ENCODE measurements around the gene SLC16A8. TPM values are rescaled to one million over a fixed set of nuclear protein-coding genes. Genes with fewer than 3 reads are reported as not detected.

Gene SLC16A8
- total and polyA plus RNA-seq, 10 of the 15 experiments (the other 5 are each of a cell fraction or from before 2014, with no cell fraction given): not detected

- in situ Hi-C loops (cut with MboI) (no loop called here), intact Hi-C loops (cut with micrococcal nuclease; ENCODE audit: unreplicated experiment) (no loop called here)
- RAD21 ChIA-PET (ENCODE audit: unreplicated experiment): no interaction called here
- CTCF ChIA-PET: no interaction called here
- TF ChIP-seq BHLHE40 (IDR thresholded peaks at IDR 0.05; ENCODE audit: borderline replicate concordance in 1 of 2, low read depth in 2 of 2, low read length in 1 of 2): 0 out of 4 replicates have a peak, but pooled peaks of 1 of the 2 experiments have one; percentile 7
- TF ChIP-seq PBX3 (IDR thresholded peaks at IDR 0.05; ENCODE audit: insufficient replicate concordance, low read depth, low read length): peak; percentile 40
- peak; percentile 94 for TF ChIP-seq BCL3 (IDR thresholded peaks at IDR 0.05; ENCODE audit: borderline replicate concordance, insufficient read depth, low read depth, low read length, poor library complexity, severe bottlenecking)
- TF ChIP-seq, protein P1, sequence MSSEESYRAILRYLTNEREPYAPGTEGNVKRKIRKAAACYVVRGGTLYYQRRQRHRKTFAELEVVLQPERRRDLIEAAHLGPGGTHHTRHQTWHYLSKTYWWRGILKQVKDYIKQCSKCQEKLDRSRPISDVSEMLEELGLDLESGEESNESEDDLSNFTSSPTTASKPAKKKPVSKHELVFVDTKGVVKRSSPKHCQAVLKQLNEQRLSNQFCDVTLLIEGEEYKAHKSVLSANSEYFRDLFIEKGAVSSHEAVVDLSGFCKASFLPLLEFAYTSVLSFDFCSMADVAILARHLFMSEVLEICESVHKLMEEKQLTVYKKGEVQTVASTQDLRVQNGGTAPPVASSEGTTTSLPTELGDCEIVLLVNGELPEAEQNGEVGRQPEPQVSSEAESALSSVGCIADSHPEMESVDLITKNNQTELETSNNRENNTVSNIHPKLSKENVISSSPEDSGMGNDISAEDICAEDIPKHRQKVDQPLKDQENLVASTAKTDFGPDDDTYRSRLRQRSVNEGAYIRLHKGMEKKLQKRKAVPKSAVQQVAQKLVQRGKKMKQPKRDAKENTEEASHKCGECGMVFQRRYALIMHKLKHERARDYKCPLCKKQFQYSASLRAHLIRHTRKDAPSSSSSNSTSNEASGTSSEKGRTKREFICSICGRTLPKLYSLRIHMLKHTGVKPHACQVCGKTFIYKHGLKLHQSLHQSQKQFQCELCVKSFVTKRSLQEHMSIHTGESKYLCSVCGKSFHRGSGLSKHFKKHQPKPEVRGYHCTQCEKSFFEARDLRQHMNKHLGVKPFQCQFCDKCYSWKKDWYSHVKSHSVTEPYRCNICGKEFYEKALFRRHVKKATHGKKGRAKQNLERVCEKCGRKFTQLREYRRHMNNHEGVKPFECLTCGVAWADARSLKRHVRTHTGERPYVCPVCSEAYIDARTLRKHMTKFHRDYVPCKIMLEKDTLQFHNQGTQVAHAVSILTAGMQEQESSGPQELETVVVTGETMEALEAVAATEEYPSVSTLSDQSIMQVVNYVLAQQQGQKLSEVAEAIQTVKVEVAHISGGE (CRISPR knock-in tag; IDR thresholded peaks at IDR 0.05): no peak
- Histone ChIP-seq H2AFZ (ENCODE audit: control insufficient read depth, low read depth, low read length) (no peak overlapping the region), H3K9ac (ENCODE audit: control insufficient read depth, insufficient read depth, low read length) (no peak overlapping the region), H3K9me3 (replicated peaks; ENCODE audit: control insufficient read depth, insufficient read depth, low read length) (no peaks in the 10 kb centered on the region), H3K4me1 (ENCODE audit: control insufficient read depth, insufficient read depth, low read length) (no peaks in the 10 kb centered on the region; the same call in 1 of the 2 replicates), H3K79me2 (ENCODE audit: control insufficient read depth, insufficient read depth, low read length) (no peaks in the 10 kb centered on the region), H3K27ac (ENCODE audit: control insufficient read depth, insufficient read depth) (no peak overlapping the region), H3K4me2 (ENCODE audit: control insufficient read depth, insufficient read depth) (no peak overlapping the region), H3K27me3 (replicated peaks in 1 of 2; ENCODE audit: control insufficient read depth in 2 of 2, insufficient read depth in 2 of 2, low read length in 1 of 2) (no peaks in the 10 kb centered on the region), H3K4me3 (no peak overlapping the region), H4K20me1 (ENCODE audit: control insufficient read depth, insufficient read depth) (no peaks in the 10 kb centered on the region), H3K36me3 (ENCODE audit: control insufficient read depth in 2 of 2, insufficient read depth in 2 of 2, low read length in 1 of 2) (no peaks in the 10 kb centered on the region)
- BruUV-seq (replicated peaks): no TSS peak
- ATAC-seq (no peak), DNase-seq (ENCODE audit: low read depth, low spot score) (no peak), FAIRE-seq (no peak)
- SMC1A ChIA-PET (ENCODE audit: uncharacterized antibody, unreplicated experiment): no interaction called here
- POLR2A ChIA-PET: interaction anchor here (0.5 kb wide), 1 partner anchor 37 kb away, joined by 3 read pairs; no protein-coding TSS in a partner anchor
- 47% methylated on average over 15 of the region's 15 CpGs for WGBS (ENCODE audit: insufficient coverage, insufficient replicate concordance, low lambda C conversion rate, missing lambda C conversion rate)
Measured at GRCh38 chr22:38028344-38029130, 55.4 kb downstream of the SLC16A8 start.

Other genes with a start within 250 kb of the SLC16A8 start
Only the 7 nearest of the 12 such genes appear.
- 0.11 TPM in 1 of 2 replicates, not detected in the other for gene C22orf23, start 130.6 kb downstream of the SLC16A8 start, total RNA-seq (2014; rRNA removed)
- 0.14 TPM in 1 of 2 replicates, not detected in the other for gene C22orf23, start 130.6 kb downstream of the SLC16A8 start, total RNA-seq (2014; rRNA removed; fragmentation: Illumina TruSeq; extraction: Trizol)
- not detected in 2 replicates for gene C22orf23, start 130.6 kb downstream of the SLC16A8 start, total RNA-seq (2021)
- 0.10 and 0.17 TPM in 2 replicates for gene C22orf23, start 130.6 kb downstream of the SLC16A8 start, polyA plus RNA-seq (2011; rRNA removed)
- 0.04 TPM in 1 of 2 replicates, not detected in the other for gene C22orf23, start 130.6 kb downstream of the SLC16A8 start, polyA plus RNA-seq (2014; fragmentation: Illumina TruSeq; extraction: Trizol)
- gene C22orf23, start 130.6 kb downstream of the SLC16A8 start, polyA plus RNA-seq (2014; fragmentation: Nextera tagmentation; extraction: Ambion mirVana): not detected
- gene C22orf23, start 130.6 kb downstream of the SLC16A8 start, polyA plus RNA-seq (2014; rRNA removed): 0.11 TPM in 1 of 2 replicates, not detected in the other
- under 1 TPM; 0.11 to 0.38 TPM for gene C22orf23, start 130.6 kb downstream of the SLC16A8 start, polyA plus RNA-seq (2016; fragmentation: Nextera tagmentation; extraction: Ambion mirVana)
- 71.9 and 93.2 TPM in 2 replicates for gene POLR2F, start 130.5 kb downstream of the SLC16A8 start, total RNA-seq (2014; rRNA removed)
- gene POLR2F, start 130.5 kb downstream of the SLC16A8 start, total RNA-seq (2014; rRNA removed; fragmentation: Illumina TruSeq; extraction: Trizol): 70.3 and 78.3 TPM in 2 replicates
- 86.8 and 86.9 TPM in 2 replicates for gene POLR2F, start 130.5 kb downstream of the SLC16A8 start, total RNA-seq (2021)
- gene POLR2F, start 130.5 kb downstream of the SLC16A8 start, polyA plus RNA-seq (2011; rRNA removed): 67.4 and 90.7 TPM in 2 replicates
- gene POLR2F, start 130.5 kb downstream of the SLC16A8 start, polyA plus RNA-seq (2014; fragmentation: Illumina TruSeq; extraction: Trizol): 23.2 and 86.8 TPM in 2 replicates
- gene POLR2F, start 130.5 kb downstream of the SLC16A8 start, polyA plus RNA-seq (2014; fragmentation: Nextera tagmentation; extraction: Ambion mirVana): 100 to 1,000 TPM; 109 to 133 TPM
- gene POLR2F, start 130.5 kb downstream of the SLC16A8 start, polyA plus RNA-seq (2014; rRNA removed): 165 and 203 TPM in 2 replicates
- 100 to 1,000 TPM; 209 to 218 TPM for gene POLR2F, start 130.5 kb downstream of the SLC16A8 start, polyA plus RNA-seq (2016; fragmentation: Nextera tagmentation; extraction: Ambion mirVana)
- gene SOX10, start 99.6 kb downstream of the SLC16A8 start, total RNA-seq (2014; rRNA removed): not detected in 2 replicates
- gene SOX10, start 99.6 kb downstream of the SLC16A8 start, total RNA-seq (2014; rRNA removed; fragmentation: Illumina TruSeq; extraction: Trizol): not detected in 2 replicates
- not detected in 2 replicates for gene SOX10, start 99.6 kb downstream of the SLC16A8 start, total RNA-seq (2021)
- not detected in 2 replicates for gene SOX10, start 99.6 kb downstream of the SLC16A8 start, polyA plus RNA-seq (2011; rRNA removed)
- gene SOX10, start 99.6 kb downstream of the SLC16A8 start, polyA plus RNA-seq (2014; fragmentation: Illumina TruSeq; extraction: Trizol): not detected in 2 replicates
- gene SOX10, start 99.6 kb downstream of the SLC16A8 start, polyA plus RNA-seq (2014; fragmentation: Nextera tagmentation; extraction: Ambion mirVana): not detected
- gene SOX10, start 99.6 kb downstream of the SLC16A8 start, polyA plus RNA-seq (2014; rRNA removed): not detected in 2 replicates
- gene SOX10, start 99.6 kb downstream of the SLC16A8 start, polyA plus RNA-seq (2016; fragmentation: Nextera tagmentation; extraction: Ambion mirVana): under 1 TPM in 1 of 2 experiments, not detected in 1; 0.05 TPM
- 12.6 and 13.7 TPM in 2 replicates for gene PICK1, start 26.8 kb downstream of the SLC16A8 start, total RNA-seq (2014; rRNA removed)
- 7.8 and 10.5 TPM in 2 replicates for gene PICK1, start 26.8 kb downstream of the SLC16A8 start, total RNA-seq (2014; rRNA removed; fragmentation: Illumina TruSeq; extraction: Trizol)
- 11.6 and 15.9 TPM in 2 replicates for gene PICK1, start 26.8 kb downstream of the SLC16A8 start, total RNA-seq (2021)
- gene PICK1, start 26.8 kb downstream of the SLC16A8 start, polyA plus RNA-seq (2011; rRNA removed): 8.7 and 14.4 TPM in 2 replicates
- 6.7 and 10.4 TPM in 2 replicates for gene PICK1, start 26.8 kb downstream of the SLC16A8 start, polyA plus RNA-seq (2014; fragmentation: Illumina TruSeq; extraction: Trizol)
- under 1 TPM; 0.07 to 0.84 TPM for gene PICK1, start 26.8 kb downstream of the SLC16A8 start, polyA plus RNA-seq (2014; fragmentation: Nextera tagmentation; extraction: Ambion mirVana)
- gene PICK1, start 26.8 kb downstream of the SLC16A8 start, polyA plus RNA-seq (2014; rRNA removed): 14.8 and 19.2 TPM in 2 replicates
- 10 to 100 TPM; 10.6 to 11.3 TPM for gene PICK1, start 26.8 kb downstream of the SLC16A8 start, polyA plus RNA-seq (2016; fragmentation: Nextera tagmentation; extraction: Ambion mirVana)
- 0.11 TPM in 1 of 2 replicates, not detected in the other for gene BAIAP2L2, start 26.5 kb upstream of the SLC16A8 start, total RNA-seq (2014; rRNA removed)
- gene BAIAP2L2, start 26.5 kb upstream of the SLC16A8 start, total RNA-seq (2014; rRNA removed; fragmentation: Illumina TruSeq; extraction: Trizol): not detected in 2 replicates
- 0.08 and 0.38 TPM in 2 replicates for gene BAIAP2L2, start 26.5 kb upstream of the SLC16A8 start, total RNA-seq (2021)
- gene BAIAP2L2, start 26.5 kb upstream of the SLC16A8 start, polyA plus RNA-seq (2011; rRNA removed): 0.04 and 0.08 TPM in 2 replicates
- gene BAIAP2L2, start 26.5 kb upstream of the SLC16A8 start, polyA plus RNA-seq (2014; fragmentation: Illumina TruSeq; extraction: Trizol): not detected in 2 replicates
- not detected for gene BAIAP2L2, start 26.5 kb upstream of the SLC16A8 start, polyA plus RNA-seq (2014; fragmentation: Nextera tagmentation; extraction: Ambion mirVana)
- 0.17 and 0.48 TPM in 2 replicates for gene BAIAP2L2, start 26.5 kb upstream of the SLC16A8 start, polyA plus RNA-seq (2014; rRNA removed)
- gene BAIAP2L2, start 26.5 kb upstream of the SLC16A8 start, polyA plus RNA-seq (2016; fragmentation: Nextera tagmentation; extraction: Ambion mirVana): under 1 TPM in 1 of 2 experiments, not detected in 1; 0.11 TPM
- gene PLA2G6, start 97.6 kb upstream of the SLC16A8 start, total RNA-seq (2014; rRNA removed): 17.3 and 20.3 TPM in 2 replicates
- gene PLA2G6, start 97.6 kb upstream of the SLC16A8 start, total RNA-seq (2014; rRNA removed; fragmentation: Illumina TruSeq; extraction: Trizol): 11.7 and 13.5 TPM in 2 replicates
- gene PLA2G6, start 97.6 kb upstream of the SLC16A8 start, total RNA-seq (2021): 16.7 and 23.2 TPM in 2 replicates
- gene PLA2G6, start 97.6 kb upstream of the SLC16A8 start, polyA plus RNA-seq (2011; rRNA removed): 25.3 and 42.2 TPM in 2 replicates
- 14.2 and 18.9 TPM in 2 replicates for gene PLA2G6, start 97.6 kb upstream of the SLC16A8 start, polyA plus RNA-seq (2014; fragmentation: Illumina TruSeq; extraction: Trizol)
- under 1 TPM; 0.15 to 0.27 TPM for gene PLA2G6, start 97.6 kb upstream of the SLC16A8 start, polyA plus RNA-seq (2014; fragmentation: Nextera tagmentation; extraction: Ambion mirVana)
- gene PLA2G6, start 97.6 kb upstream of the SLC16A8 start, polyA plus RNA-seq (2014; rRNA removed): 28.1 and 30.7 TPM in 2 replicates
- 10 to 100 TPM; 10.0 to 12.6 TPM for gene PLA2G6, start 97.6 kb upstream of the SLC16A8 start, polyA plus RNA-seq (2016; fragmentation: Nextera tagmentation; extraction: Ambion mirVana)
- 1.0 and 1.1 TPM in 2 replicates for gene MAFF, start 117.8 kb upstream of the SLC16A8 start, total RNA-seq (2014; rRNA removed)
- gene MAFF, start 117.8 kb upstream of the SLC16A8 start, total RNA-seq (2014; rRNA removed; fragmentation: Illumina TruSeq; extraction: Trizol): 0.54 and 0.88 TPM in 2 replicates
- gene MAFF, start 117.8 kb upstream of the SLC16A8 start, total RNA-seq (2021): 0.87 and 1.4 TPM in 2 replicates
- gene MAFF, start 117.8 kb upstream of the SLC16A8 start, polyA plus RNA-seq (2011; rRNA removed): 1.9 and 2.3 TPM in 2 replicates
- gene MAFF, start 117.8 kb upstream of the SLC16A8 start, polyA plus RNA-seq (2014; fragmentation: Illumina TruSeq; extraction: Trizol): 0.57 and 0.81 TPM in 2 replicates
- under 1 TPM in 1 of 2 experiments, not detected in 1; 0.22 TPM for gene MAFF, start 117.8 kb upstream of the SLC16A8 start, polyA plus RNA-seq (2014; fragmentation: Nextera tagmentation; extraction: Ambion mirVana)
- 1.0 and 1.3 TPM in 2 replicates for gene MAFF, start 117.8 kb upstream of the SLC16A8 start, polyA plus RNA-seq (2014; rRNA removed)
- under 1 TPM; 0.32 to 0.78 TPM for gene MAFF, start 117.8 kb upstream of the SLC16A8 start, polyA plus RNA-seq (2016; fragmentation: Nextera tagmentation; extraction: Ambion mirVana)

All from GM12878 (cell line).